Right forelimb (tissue), 1 donor: ENCODE data around the gene MAGI1.
"Not testable (repeated sequence)": the region's sequence is repeated elsewhere in the genome, so short reads cannot be mapped to it uniquely, and the experiment has no call there.

Experiments
- DNase-seq: peaks from one replicate; pipeline ENCODE4 v3.0.0-alpha.2; 2018

The MAGI1 gene

DNA sequence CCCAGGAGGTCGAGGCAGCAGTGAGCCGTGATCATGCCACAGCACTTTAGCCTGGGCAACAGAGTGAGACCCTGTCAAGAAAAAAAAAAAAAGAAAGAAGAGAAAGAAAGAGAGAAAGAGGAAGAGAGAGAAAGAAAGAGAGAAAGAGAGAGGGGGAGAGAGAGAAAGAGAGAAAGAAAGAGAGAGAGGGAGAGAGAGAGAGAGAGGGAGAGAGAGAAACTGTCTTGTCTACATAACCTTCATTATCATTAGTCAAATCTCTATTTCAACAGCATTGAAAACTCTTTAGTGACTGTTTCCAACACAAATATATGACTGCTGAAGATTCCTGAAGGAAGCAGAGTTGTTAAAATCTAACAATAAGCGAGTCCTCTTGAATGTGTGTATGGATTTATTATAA is 304.3 kb downstream of the MAGI1 start:
- no peak for DNase-seq

DNA sequence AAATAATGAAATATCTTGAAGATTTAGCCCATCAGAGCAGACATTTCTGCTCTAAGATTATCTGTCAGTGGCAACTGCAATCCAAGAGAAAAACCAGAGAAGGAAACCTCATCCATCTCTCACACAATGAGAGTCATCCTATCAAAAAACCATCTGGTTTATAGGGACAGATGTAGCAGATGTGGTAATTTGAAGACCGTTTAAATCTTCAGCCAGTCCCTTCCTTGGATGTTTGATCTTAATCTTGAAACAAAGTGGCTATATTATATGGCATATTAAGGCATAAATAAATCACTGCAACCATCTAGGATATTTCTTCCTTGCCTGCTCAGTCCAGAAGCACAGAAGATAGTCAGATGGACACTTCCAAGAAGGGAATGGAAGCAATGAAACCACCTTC is 305.3 kb downstream of the MAGI1 start:
- DNase-seq: no peak

DNA sequence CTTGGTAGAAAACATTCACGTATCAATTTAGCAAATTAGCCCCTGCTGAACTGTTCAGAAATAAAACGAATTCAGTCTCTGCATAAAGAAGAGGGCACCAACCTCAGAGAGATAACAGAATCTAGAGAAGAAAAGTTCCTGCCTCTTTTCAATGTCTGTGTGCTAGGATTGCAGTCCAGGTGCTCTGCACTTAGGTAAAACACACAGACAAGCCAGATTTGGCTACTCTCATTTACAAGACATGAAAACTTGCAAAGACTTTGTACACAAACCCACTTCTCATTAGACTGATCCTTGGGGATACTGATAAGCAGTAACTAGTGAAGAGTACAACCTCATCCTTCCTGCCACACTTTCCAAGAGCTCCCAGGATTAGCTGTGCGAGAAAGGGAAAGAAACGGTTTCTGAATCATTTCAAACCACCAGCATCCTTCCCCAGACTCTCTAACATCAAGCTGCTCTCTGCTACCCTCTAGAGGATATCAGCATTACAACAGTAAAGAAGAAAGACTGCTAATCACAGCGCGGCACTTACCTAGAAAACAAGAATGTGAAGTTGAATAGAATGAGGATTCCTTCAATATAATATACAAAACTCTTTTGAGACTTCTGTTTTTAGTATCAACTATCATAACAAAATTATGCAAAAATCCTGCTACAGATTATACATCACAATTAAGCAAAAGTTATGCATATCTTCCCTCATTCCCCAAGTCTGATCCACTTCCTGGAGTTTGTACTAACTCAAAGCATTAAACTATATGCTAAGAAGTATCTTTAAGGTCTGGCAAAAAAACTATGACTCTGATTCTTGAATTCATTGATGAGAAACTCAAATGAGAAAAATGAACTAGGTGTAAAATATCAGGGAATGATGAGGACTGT is 306.4 kb downstream of the MAGI1 start:
- peak; percentile 48 for DNase-seq

DNA sequence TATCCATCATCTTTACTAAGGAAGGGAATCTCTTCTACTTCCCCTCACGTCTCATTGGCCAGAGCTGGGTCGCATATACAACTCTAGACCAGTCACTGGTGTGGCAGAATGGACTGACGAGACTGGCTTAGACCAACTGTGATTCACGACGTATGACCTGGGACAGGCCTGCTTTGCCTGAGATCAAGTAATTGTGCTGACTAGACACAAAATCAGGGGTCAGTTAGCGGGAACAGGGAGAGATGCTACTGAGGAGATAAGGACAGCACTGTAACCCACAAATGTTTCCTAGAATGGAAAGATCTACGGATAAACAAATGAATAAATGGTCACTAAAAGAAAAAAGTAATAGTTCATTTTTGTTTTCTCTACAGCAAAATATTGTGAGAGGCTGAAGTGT is 308.3 kb downstream of the MAGI1 start:
- no peak for DNase-seq

DNA sequence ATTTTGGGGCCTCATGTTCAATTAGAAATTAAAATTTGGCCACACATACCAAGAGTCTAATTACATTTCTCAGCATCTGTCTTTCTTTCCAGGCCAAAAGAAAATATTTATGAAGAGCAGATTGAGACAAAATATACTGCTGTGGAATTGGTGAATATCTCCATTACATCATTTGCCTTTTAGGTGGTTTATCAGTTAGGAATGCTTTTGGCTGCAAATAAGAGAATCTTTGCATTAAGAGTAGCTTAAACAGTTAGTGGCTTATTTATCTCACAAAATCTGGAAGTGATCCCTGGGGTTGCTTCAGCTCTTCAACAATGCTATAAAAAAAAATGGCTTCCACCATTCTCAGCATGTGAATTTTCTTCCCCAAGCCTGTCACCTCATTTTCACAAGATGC is 308.7 kb downstream of the MAGI1 start:
- no peak for DNase-seq

DNA sequence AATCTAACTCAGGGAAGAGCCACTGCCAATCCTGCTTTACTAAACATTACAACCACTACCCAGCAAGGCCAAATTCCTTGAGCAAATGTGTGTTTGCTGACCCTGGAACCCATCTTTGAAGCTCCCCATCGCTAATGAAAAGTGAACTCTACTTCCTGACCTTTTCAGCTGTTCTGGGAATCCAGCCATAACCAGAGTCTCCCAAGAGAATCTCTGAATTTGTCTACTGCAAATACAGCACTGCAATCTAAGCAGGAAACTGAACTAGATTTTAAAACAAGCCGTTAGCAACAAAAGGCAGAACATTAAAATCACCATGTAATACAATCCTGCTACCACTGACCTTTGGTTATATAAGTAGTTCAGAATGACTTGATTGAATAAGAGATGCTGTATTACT is 309.2 kb downstream of the MAGI1 start:
- DNase-seq: peak; percentile 52

DNA sequence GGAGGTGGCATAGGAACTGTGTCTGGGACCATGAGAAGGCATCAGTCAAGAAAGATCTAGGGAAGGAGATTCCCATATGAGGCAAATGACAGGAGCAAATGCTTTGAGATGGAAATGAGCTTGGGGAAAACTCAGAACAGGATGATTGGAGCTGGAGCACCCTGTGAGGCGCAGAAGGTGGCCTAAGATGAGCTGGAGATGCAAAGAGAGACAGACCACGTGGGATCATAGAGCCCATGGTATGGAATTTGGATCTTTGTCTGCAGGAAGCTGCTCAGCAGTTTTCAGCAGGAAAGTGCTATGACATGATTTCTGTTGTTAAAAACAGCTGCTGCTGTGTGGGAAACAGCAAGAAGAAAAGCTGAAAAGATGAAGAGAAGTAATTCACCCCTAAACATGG is 310.6 kb downstream of the MAGI1 start:
- no peak for DNase-seq

DNA sequence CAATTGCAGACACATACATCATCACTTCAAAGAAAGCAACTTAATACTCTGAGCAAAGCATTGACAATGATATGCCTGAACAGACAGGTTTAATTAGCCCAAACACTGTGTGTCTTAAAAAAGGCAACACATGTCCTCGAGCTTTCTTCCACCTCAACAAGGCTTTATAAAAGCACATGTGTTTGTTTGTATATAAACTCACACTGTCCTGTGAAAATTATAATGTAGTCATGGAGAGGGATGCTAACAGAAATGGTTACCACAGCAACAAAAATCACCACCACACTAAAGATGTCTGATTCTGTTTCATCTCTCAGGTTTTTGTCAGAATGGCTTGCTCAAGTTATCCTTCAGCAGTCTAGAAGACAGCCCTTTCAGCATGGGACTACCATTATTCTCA is 314.7 kb downstream of the MAGI1 start:
- no peak for DNase-seq

DNA sequence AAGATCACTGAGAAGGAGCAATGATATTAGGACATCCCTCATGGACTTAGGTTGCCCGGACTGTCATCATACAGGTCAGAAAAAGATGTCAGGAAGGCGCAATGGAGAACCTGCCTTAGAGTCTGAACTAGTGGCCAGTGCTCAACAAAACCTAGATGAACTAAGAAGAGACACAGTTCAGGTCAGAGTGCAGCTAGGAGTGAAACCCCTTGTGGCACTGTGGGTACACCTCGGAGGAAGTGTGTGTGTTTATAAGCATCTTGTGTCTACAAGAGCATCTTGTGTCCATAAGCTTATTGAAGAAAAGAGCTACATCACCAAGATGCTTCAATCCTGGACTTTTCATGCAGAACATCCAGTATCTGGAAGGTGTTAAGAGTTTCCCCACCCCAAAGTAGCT is 315.7 kb downstream of the MAGI1 start:
- DNase-seq: no peak

DNA sequence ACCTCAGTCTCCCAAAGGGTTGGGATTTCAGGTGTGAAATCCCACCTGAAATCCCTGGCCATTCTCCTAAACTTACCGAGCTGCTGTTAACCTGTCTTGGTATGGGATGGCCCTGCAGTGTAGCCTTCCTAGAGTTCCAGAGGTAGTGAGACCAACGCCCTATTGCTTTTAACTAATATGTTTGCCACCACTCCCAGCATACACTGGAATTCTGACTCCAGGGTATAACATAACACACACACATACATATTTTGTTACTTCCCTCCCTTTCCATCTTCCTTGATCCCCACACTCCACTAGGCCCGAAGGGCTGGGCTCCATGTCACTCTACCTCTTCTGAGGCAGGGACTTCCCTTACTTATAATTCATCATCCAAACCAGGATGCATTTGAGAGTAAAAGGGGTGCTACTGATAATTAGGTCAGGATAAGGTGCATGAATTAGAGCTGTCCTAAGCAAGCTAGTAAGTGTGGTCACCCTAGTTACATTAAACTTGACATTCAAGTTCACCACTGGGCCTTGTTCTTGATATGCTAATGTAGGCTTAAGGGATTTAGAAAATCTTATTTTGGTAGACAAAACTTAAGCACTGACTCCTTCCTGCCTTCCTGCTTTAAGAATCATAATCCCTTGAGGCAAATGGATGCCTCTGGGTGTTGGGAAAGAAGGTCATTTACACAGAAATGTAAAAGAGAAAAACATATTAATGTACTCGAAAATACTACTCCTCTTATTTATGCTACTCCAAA is 317.6 kb downstream of the MAGI1 start:
- no peak for DNase-seq

DNA sequence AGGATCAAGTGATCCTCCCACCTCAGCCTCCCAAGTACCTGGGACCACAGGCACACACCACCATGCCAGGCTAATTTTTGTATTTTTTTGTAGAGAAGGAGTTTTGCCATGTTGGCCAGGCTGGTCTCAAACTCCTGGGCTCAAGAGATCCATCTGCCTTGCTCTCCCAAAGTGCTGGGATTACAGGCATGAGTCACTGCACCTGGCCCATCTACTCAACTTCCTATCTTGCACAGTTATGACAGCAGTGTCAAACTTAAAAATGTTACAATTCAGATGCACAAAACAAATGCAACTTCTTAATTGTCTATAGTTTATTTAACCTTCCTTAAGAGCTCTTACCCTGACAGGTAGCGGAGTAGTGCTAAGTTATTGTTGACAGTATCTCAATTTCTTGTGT is 319.1 kb downstream of the MAGI1 start:
- not testable (repeated sequence) for DNase-seq

DNA sequence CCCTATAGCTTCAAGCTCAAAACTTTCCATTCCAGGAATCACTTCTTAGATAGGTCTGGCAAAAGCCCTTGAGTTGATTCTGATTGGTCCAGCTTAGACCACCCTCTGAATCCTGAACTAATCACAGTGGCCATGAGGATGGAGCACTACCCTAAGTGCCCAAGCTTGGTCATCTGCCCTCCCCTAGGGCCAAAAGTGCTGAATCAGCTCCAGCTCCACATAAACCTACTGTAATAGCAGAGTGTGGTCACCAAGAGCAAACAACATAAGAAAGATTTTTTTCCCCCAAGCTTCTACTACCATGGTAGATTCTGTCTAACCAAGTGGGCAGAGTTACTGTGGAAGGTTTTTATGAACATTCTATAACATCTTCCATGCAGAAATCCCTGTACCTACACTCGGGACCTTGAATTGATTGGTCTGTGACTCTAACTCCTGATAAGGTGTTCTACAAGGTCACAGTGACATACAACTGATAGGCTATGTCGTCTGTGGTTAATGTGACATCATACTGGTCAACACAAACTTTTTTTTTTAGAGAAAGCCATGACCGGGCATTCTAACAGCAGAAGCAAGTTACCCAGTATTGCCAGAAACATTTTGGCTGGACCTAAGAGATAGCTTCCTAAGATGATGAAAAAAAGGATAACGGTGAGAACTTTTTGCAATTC is 320.9 kb downstream of the MAGI1 start:
- no peak for DNase-seq

DNA sequence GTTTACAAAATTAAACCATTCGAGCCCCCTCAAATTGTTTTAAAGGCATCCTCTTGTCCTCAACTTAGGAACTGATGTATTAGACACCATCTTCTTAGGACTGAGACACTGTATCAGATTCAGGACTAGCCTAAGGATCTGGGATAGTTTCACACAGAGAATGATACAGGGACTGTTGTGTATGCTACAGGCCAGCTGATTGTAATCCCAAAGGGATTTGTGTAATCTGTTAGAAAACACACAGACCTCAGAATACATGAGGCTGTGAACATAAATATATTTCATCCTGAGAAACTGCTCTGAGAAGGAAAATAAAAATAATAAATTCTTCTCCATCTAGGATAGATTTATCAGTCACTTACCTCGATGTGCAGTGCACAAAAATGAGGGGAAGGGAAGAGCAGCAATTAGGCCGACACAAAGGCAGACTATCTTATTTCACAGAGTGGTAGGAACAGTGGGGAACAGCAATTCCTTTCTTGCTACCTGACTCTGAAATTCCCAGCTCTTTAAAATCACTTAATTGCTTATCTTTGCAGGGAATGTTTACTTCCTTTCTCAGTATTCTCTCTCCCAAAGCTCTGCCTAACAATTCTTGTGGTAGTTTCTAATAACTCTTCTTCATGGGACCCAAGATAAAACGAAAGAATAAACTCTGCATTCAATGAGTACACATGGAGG is 322.5 kb downstream of the MAGI1 start:
- DNase-seq: no peak

DNA sequence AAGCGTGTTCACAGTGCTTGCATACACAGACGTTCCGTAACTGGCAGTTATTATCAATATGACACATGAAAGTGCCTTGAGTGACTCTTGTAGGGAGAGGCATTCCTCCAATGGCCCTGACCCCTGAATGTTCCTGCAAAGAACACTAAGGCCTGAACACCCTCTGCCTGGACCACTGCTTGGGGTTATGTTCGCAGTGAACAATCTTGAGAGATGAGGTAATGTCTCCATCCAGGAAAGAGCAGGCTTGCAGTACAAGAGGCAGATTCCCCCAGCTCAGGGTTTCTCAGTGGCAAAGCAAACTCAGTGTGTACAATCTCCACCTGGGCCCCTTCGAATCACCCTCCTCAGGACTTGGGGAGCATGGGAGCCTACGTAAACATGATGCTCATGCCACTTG is 324.6 kb downstream of the MAGI1 start:
- DNase-seq: no peak

DNA sequence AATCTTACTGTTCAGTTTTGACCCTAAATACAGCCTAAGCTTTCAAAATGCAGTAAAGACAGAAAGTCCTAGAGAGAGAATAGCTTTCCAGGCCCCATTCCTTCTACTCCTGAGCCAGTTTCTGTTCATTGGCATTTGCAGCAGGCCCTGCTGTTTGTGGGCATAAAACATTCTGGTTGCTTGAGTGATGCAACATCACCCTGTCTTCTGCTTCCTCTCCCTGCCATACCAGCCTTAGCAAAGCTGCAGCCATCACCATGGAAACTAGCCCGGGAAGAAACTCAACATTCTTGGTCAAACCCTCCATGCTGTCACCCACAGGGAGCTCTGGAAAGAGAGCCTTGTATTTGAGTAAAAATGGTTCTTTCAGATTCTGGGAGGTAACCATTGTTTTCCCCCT is 325.7 kb downstream of the MAGI1 start:
- DNase-seq: no peak

DNA sequence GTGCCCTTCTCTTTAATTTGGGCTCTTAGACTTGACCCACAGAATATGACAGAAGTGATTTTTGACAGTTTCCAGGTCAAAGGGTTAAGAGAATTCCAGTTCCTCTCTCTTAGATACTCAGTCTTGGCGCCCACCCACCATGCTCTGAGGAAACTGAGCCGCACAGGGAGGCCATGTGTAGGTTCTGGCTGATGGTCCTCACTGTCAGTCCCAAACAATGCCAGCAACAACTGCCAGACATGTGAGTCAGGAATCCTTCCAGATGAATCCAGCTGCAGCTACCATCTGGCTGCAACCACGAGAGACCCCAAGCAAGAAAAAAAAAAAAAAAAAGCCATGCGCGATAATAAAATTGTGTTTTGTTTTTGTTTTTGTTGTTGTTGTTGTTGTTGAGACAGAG is 326.6 kb downstream of the MAGI1 start:
- DNase-seq: peak; percentile 53

DNA sequence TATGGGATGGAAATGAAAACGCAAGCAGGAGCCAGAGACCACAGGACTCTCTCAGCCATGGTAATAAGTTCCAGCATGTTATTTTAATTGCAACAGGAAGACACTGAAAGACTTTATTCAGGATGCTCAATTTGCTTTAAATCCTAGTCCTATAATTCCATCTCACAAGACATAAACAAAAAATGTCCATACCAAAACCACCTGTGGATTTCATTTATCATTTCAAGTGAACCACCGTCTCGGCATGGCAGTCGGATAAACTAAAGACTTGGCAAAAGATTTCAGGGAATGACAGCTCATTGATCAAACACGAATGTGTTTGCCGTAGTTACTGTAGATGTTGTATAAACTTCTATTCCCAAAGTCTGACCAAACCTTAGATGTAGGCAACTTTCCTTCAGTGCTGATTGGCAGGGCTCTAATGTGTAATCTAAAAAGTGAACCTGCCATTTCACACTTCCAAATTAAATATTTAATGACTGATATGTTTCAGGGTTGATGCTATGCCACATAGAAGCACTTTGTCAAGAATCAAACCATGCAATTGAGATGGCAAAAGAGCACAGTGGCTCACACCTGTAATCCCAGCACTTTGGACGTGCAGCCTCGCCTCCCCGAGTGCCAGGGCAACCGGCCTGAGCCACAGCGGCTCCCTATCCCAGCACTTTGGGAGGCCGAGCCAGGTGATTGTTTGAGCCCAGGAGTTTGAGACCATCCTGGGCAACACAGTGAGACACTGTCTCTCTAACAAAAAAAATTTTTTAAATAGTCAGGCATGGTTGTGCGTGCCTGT is 331.7 kb downstream of the MAGI1 start:
- no peak for DNase-seq

DNA sequence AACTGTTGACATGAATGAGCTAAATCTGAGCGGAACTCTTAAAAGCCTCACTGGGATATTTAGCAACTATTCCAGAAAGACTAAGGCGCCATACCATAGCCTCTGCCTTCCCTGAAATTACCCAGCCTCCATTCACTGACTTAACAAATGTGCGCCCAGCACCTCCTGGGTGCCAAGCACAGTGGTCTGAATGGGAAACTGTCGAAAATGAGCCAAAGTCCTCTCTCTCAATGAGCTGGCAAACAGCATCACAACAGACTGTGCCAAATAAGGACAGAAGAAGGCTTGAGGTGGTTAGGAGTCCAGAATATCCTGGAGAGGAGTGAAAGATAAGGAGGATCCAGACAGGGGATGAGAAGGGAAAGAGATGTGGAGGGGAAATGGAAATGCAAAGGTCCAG is 332.4 kb downstream of the MAGI1 start:
- no peak for DNase-seq

DNA sequence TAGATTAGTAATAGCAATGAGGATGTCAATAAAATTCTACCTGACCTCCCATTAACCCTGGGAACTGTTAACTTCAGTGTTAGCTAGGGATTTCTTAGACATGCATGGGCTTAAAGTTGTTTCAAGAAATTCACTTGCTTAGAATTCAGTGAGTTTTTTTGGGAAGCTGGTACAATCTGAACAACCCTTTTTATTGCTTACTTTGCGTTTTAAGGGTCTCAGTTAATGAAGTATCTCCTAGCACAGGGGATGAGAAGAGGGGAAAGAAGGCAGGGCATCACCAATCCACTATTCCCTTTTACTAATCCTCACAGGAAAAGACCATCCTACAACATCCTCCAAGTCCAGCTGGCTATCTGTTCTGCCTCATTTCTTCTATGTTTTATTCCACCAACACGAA is 334.9 kb downstream of the MAGI1 start:
- no peak for DNase-seq

DNA sequence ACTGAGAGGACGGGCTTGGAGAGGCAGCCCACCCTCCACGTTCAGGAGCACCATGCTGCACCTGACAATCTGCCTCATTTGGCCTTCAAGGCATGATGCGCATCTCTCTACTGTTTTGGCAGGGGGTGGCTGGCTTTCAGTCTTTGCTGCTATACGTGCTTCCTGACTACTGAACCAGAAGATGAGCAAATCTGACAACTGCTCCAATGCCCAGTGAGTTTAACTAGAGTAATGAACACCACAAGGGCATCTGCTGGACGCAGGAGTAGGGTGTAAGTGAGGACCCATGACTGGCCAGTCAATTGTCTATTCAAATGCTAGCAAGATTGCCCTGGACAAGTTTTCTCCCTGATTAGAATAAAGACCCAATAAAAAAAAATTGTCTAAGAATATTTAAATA is 335.7 kb downstream of the MAGI1 start:
- no peak for DNase-seq

DNA sequence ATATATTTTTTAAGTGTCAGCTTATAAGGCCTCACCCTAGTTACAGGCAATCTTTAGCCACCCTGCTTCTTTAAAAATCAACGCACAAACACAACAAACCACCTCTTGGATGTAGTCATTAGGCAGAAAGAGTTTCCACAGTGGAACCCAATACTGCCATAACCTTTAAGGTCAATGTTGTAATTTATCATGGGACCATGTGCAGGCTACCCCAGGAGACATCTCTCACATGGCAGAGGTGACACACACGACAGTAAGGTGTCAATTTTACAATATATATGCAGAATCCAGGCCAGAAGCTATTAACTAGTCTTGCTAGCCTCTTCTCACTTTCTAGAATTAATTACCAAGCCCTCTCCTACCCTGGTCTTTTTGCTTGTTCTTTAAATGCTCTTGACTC is 336.5 kb downstream of the MAGI1 start:
- DNase-seq: no peak

DNA sequence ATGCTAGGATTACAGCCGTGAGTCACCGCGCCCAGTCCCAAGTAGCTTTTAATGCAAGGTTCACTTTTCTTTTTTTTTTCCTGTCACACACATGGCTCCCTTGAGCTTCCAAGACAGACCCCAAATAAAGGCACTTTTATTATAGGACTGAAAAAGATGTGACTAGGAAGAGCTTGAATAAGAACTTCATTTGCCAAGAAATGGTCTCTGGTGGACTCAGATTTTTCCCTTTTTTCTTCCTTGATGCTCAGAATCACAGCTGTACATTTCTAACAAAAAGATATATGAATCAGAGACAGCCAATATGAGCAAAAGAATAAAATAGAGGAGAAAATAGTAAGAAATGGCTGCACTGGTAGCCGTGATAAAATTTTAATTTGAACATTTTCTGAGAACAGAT is 337.2 kb downstream of the MAGI1 start:
- DNase-seq: no peak
